GM12875 (cell line): ENCODE measurements around the gene SSBP3.
A peak's percentile ranks its signal among the peaks of the same experiment; 100 is the strongest.

ENCODE experiments used
- H3K4me3 ChIP-seq: one replicate; pipeline ENCODE4 v1.5.1; 2011; ENCODE audit warnings: low read depth, low read length, control low read depth
- TF ChIP-seq, protein P1 (sequence below): IDR thresholded peaks from 2 replicates; pipeline ENCODE4 v1.5.1; 2011; ENCODE audit warnings: low read depth, mild to moderate bottlenecking, control low read depth, inconsistent platforms, low read length, moderate library complexity, borderline replicate concordance; ENCODE audit not compliant: insufficient read depth

Gene SSBP3

DNA sequence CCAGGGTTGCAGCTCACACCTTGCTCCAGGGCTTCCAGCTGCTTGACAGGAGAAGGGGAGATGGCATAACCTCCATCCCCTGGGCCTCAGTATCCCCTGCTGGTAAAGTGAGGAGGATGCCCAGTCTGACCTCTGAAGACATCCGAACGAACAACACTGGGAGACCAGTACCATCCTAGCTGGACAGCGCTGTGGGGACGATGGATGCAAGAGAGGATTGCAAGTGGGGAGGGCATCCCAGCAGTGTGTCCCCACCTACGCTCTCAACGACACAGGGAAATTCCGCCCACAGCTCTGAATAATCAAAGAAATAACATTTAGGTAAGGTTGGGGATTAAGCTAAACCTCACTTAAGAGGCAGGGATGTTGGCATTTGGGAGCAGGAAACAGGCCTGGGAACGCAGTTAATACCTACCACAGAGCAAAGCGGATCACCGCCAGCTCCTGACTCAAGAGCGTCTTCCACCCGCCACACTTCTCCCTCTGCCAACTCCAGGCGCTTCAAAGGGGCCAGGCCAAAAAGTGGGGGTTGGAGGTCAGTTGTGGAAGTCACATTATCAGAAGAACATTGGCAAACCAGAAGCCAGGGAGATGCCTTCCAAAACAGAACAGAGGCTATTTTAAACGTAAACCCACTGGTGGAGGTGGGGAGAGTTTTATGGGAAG, 47.6 kb downstream of the SSBP3 start:
- TF ChIP-seq, protein P1, sequence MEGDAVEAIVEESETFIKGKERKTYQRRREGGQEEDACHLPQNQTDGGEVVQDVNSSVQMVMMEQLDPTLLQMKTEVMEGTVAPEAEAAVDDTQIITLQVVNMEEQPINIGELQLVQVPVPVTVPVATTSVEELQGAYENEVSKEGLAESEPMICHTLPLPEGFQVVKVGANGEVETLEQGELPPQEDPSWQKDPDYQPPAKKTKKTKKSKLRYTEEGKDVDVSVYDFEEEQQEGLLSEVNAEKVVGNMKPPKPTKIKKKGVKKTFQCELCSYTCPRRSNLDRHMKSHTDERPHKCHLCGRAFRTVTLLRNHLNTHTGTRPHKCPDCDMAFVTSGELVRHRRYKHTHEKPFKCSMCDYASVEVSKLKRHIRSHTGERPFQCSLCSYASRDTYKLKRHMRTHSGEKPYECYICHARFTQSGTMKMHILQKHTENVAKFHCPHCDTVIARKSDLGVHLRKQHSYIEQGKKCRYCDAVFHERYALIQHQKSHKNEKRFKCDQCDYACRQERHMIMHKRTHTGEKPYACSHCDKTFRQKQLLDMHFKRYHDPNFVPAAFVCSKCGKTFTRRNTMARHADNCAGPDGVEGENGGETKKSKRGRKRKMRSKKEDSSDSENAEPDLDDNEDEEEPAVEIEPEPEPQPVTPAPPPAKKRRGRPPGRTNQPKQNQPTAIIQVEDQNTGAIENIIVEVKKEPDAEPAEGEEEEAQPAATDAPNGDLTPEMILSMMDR = no peak
- H3K4me3 ChIP-seq = no peak overlapping the region

DNA sequence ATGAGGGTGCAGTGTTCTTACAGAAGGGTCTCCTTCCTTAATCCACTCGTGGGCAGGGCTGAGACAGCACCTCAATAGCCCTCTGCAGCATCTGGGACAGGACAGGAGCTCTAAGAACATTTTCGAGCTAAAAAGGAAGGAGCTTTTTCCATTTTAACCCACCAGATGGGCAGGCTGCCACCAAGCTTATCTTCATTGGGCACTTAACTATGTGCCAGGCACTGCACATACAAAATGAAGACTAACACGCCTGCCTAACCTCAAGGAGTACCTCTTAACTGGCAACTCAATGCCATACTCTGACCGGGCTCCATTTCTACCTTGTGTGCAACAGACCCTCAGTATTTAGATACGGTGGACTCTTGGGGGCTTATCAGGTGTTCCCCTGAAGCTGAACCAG, 48.2 kb downstream of the SSBP3 start:
- no peak overlapping the region for H3K4me3 ChIP-seq
- TF ChIP-seq, protein P1 = no peak

DNA sequence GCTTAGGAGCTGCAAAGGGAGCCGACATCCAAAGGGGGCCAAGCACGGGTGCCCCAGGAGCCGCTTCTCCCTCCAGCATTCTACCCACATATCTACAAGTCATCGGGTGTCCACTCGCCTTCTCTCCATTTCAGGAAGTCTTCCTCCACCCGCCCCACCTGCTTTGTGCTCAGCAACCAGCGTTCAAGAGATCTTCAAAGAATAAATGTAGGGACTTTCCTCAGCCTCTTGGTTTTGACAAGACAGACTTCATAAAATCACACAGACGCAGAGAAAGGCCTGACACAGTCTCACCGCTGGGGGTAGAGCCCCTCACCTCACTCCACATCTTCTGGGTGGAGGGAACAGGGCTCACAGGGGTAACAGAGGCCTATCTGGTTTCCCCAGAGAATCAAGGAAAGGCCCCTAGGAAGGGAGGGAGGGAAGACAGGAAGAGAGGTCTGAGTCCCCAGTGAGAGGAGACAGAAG, 49.5 kb downstream of the SSBP3 start:
- peak overlapping the region; percentile 40 for H3K4me3 ChIP-seq
- TF ChIP-seq, protein P1 = peak; percentile 35; the same call in 1 of the 2 replicates

DNA sequence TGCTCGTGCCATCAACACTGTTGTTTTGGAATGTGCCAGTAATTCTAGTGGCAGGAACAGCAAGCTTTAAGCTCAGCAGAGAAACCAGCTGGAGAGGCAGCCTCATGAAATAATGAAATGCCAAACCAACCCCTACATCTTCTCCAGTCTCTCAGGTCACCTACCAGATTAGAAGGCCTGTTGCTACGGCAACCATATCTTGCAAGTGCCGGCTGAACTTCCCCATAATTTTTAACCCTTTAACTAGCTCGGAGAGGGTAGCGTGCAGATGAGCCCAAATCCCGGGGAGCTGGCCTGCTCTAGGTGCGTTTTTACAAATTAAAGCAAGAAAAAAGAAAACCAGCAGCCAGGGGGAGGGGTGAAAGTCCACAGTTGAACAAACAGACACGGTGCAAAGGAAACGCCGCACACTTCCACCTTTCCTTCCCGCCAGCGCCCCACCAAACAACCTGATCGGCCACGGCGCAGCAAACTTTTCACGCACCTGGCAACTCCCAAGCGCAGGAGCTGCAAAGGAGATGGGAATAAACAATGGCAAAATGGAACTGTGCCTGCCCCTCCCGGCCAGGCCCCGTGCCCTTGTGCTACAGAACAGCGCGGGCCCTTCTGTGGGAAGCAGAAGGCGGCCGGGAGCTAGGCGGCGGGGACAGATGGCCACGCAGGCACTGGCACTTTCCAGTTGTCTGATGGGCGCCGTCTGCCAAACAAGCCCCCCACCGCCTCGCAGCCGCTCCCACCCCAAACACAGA, 50.1 kb downstream of the SSBP3 start:
- peak overlapping the region; percentile 40 for H3K4me3 ChIP-seq
- TF ChIP-seq, protein P1 = no peak

DNA sequence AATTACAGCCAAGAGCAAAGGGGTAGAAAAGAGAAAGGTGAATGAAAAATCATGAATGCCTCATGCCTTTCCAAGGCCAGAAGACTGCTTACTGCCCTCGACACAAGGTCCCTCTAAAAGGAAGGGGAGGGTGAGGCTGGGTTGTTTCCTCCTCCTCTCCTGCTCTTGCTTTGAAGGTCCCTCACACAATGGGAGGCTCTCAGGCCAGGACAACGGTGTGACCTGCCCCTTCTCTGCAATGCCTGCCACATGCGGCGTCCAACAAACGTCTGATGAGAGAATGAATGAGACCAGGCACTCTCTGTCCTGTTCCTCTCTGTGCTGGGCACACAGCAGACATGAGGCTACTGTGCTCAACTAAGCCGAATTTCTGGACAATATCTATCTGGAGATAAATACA, 51.3 kb downstream of the SSBP3 start:
- H3K4me3 ChIP-seq = no peak overlapping the region
- TF ChIP-seq, protein P1 = no peak

DNA sequence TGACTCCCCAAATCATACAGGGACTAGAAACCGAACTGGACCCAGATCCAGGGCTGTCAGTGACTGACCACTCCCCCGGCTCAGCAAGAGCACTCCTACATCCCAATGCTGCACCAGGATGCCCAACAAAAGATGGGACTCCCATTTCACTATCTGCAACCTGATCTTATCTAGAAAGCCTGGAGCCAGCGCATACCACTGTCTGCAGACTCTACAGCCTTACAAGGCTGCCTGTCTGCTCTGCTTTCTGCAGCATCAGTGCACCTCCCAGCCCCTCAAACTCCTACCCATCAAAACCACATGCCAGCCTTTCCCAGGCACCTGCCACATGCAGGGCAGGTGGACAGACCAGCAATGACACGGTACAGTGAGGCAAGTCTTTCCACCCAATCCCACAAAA, 52.2 kb downstream of the SSBP3 start:
- TF ChIP-seq, protein P1 = no peak
- H3K4me3 ChIP-seq = no peak overlapping the region

DNA sequence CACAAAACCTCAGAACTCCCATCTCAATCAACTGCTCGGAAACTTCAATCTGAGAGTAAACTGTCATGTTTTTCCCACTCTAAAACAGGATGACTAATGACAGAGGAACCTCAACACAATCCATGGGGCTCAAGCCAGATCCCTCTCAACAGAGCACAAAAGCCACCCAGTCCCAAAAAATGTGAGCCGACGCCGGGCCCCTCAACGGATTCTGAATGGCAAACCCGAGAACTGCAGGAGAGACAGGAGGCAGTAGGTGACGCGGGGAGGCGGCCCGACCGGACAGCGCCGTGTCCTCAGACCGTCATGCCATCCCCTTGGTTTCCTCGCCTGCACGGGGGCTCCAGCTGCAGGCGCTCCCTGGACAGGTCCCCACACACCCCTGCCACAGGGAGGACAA, 53.4 kb downstream of the SSBP3 start:
- H3K4me3 ChIP-seq = no peak overlapping the region
- TF ChIP-seq, protein P1 = no peak
